ENCODE data around the gene LEMD1. TPM values are rescaled to one million over a fixed set of nuclear protein-coding genes. Genes with fewer than 3 reads are reported as not detected.
A peak's percentile ranks its signal among the peaks of the same experiment; 100 is the strongest.
"Not testable (repeated sequence)": the region's sequence is repeated elsewhere in the genome, so short reads cannot be mapped to it uniquely, and the experiment has no call there.

Gene LEMD1
- total RNA-seq, 1 experiment from 2014 or later: 1.5 TPM

GRCh38 chr1:205391386-205391785, 30.5 kb downstream of the LEMD1 start:
- H3K27me3 ChIP-seq: peaks cover 10% of the 10 kb centered on the region
- no peak overlapping the region for H3K4me3 ChIP-seq
- no peak for DNase-seq
- H3K9me3 ChIP-seq (replicated peaks): no peaks in the 10 kb centered on the region
- H3K36me3 ChIP-seq: no peaks in the 10 kb centered on the region
- no peak overlapping the region for H3K27ac ChIP-seq
- H3K4me1 ChIP-seq: peaks cover 5% of the 10 kb centered on the region; the same call in 1 of the 2 replicates

- Histone ChIP-seq H3K27ac (no peak overlapping the region), H3K4me3 (no peak overlapping the region), H3K36me3 (no peaks in the 10 kb centered on the region), H3K4me1 (peaks cover 5% of the 10 kb centered on the region; the same call in 1 of the 2 replicates), H3K9me3 (replicated peaks) (no peaks in the 10 kb centered on the region), H3K27me3 (peaks cover 10% of the 10 kb centered on the region)
- DNase-seq: no peak
These were observed 34.0 kb downstream of the LEMD1 start for GRCh38 chr1:205387845-205388244.

GRCh38 chr1:205382990-205383389, 38.9 kb downstream of the LEMD1 start:
- DNase-seq: not testable (repeated sequence)

GRCh38 chr1:205382561-205382960, 39.3 kb downstream of the LEMD1 start:
- Histone ChIP-seq H3K27ac (no peak overlapping the region), H3K27me3 (peaks cover 22% of the 10 kb centered on the region), H3K9me3 (replicated peaks) (no peaks in the 10 kb centered on the region), H3K4me1 (no peaks in the 10 kb centered on the region), H3K36me3 (no peaks in the 10 kb centered on the region), H3K4me3 (no peak overlapping the region)
- no peak for DNase-seq

More at GRCh38 chr1:205382990-205383389, 38.9 kb downstream of the LEMD1 start:
- not testable (repeated sequence) for H3K4me1 ChIP-seq; H3K27ac ChIP-seq; H3K9me3 ChIP-seq (replicated peaks); H3K4me3 ChIP-seq; H3K36me3 ChIP-seq
- peaks cover 22% of the 10 kb centered on the region for H3K27me3 ChIP-seq

GRCh38 chr1:205381305-205381704, 40.6 kb downstream of the LEMD1 start:
- H3K9me3 ChIP-seq (replicated peaks): no peaks in the 10 kb centered on the region
- no peak overlapping the region for H3K4me3 ChIP-seq

GRCh38 chr1:205380882-205381281, 41.0 kb downstream of the LEMD1 start:
- DNase-seq: no peak
- no peaks in the 10 kb centered on the region for H3K36me3 ChIP-seq
- H3K27ac ChIP-seq: no peak overlapping the region
- H3K27me3 ChIP-seq: peaks cover 17% of the 10 kb centered on the region
- no peaks in the 10 kb centered on the region for H3K9me3 ChIP-seq (replicated peaks)
- peaks cover 11% of the 10 kb centered on the region for H3K4me1 ChIP-seq
- H3K4me3 ChIP-seq: no peak overlapping the region

More at GRCh38 chr1:205381305-205381704, 40.6 kb downstream of the LEMD1 start:
- no peaks in the 10 kb centered on the region for H3K36me3 ChIP-seq
- no peak for DNase-seq
- H3K27me3 ChIP-seq: peaks cover 17% of the 10 kb centered on the region
- peaks cover 6% of the 10 kb centered on the region; the same call in 1 of the 2 replicates for H3K4me1 ChIP-seq
- H3K27ac ChIP-seq: no peak overlapping the region

- Histone ChIP-seq H3K4me1 (peaks cover 25% of the 10 kb centered on the region), H3K36me3 (no peaks in the 10 kb centered on the region), H3K27me3 (peaks cover 18% of the 10 kb centered on the region), H3K27ac (no peak overlapping the region), H3K4me3 (no peak overlapping the region), H3K9me3 (replicated peaks) (no peaks in the 10 kb centered on the region)
- peak; percentile 68 to 76 for DNase-seq
These were observed 42.8 kb downstream of the LEMD1 start for GRCh38 chr1:205379056-205379455.

- H3K27ac ChIP-seq: no peak overlapping the region
- no peaks in the 10 kb centered on the region for H3K36me3 ChIP-seq
- H3K9me3 ChIP-seq (replicated peaks): no peaks in the 10 kb centered on the region
- DNase-seq: no peak
- H3K4me3 ChIP-seq: no peak overlapping the region
- peaks cover 28% of the 10 kb centered on the region for H3K4me1 ChIP-seq
- peaks cover 19% of the 10 kb centered on the region for H3K27me3 ChIP-seq
These were observed 44.5 kb downstream of the LEMD1 start for GRCh38 chr1:205377355-205377754.

GRCh38 chr1:205376739-205377138, 45.1 kb downstream of the LEMD1 start:
- H3K27ac ChIP-seq: no peak overlapping the region
- H3K4me1 ChIP-seq: peaks cover 28% of the 10 kb centered on the region
- H3K36me3 ChIP-seq: no peaks in the 10 kb centered on the region
- DNase-seq: no peak
- H3K4me3 ChIP-seq: no peak overlapping the region
- peaks cover 19% of the 10 kb centered on the region for H3K27me3 ChIP-seq
- H3K9me3 ChIP-seq (replicated peaks): no peaks in the 10 kb centered on the region

- peaks cover 26% of the 10 kb centered on the region for H3K27me3 ChIP-seq
- peak overlapping the region; percentile 3; the same call in 1 of the 2 replicates for H3K4me3 ChIP-seq
- H3K36me3 ChIP-seq: no peaks in the 10 kb centered on the region
- H3K4me1 ChIP-seq: peaks cover 28% of the 10 kb centered on the region
- H3K27ac ChIP-seq: no peak overlapping the region
- DNase-seq: peak; percentile 64 to 83
- H3K9me3 ChIP-seq (replicated peaks): no peaks in the 10 kb centered on the region
These were observed 45.9 kb downstream of the LEMD1 start for GRCh38 chr1:205375835-205376545.

- no peaks in the 10 kb centered on the region for H3K36me3 ChIP-seq
- no peak overlapping the region for H3K4me3 ChIP-seq
- H3K4me1 ChIP-seq: peaks cover 28% of the 10 kb centered on the region
- DNase-seq: no peak
- no peak overlapping the region for H3K27ac ChIP-seq
- H3K9me3 ChIP-seq (replicated peaks): no peaks in the 10 kb centered on the region
- H3K27me3 ChIP-seq: peaks cover 22% of the 10 kb centered on the region; the same call in 1 of the 2 replicates
These were observed 47.4 kb downstream of the LEMD1 start for GRCh38 chr1:205374210-205375078.

GRCh38 chr1:205373798-205374175, 48.1 kb downstream of the LEMD1 start:
- Histone ChIP-seq H3K4me1 (peaks cover 28% of the 10 kb centered on the region), H3K4me3 (no peak overlapping the region), H3K27ac (no peak overlapping the region), H3K36me3 (no peaks in the 10 kb centered on the region), H3K9me3 (replicated peaks) (no peaks in the 10 kb centered on the region), H3K27me3 (peaks cover 18% of the 10 kb centered on the region)
- no peak for DNase-seq

- peaks cover 28% of the 10 kb centered on the region for H3K4me1 ChIP-seq
- no peak overlapping the region for H3K27ac ChIP-seq
- H3K9me3 ChIP-seq (replicated peaks): no peaks in the 10 kb centered on the region
- peaks cover 12% of the 10 kb centered on the region for H3K27me3 ChIP-seq
- no peak overlapping the region for H3K4me3 ChIP-seq
- DNase-seq: no peak
- H3K36me3 ChIP-seq: no peaks in the 10 kb centered on the region
These were observed 48.6 kb downstream of the LEMD1 start for GRCh38 chr1:205373022-205373797.

- peaks cover 9% of the 10 kb centered on the region; the same call in 1 of the 2 replicates for H3K27me3 ChIP-seq
- H3K4me3 ChIP-seq: no peak overlapping the region
- DNase-seq: no peak
- peaks cover 28% of the 10 kb centered on the region for H3K4me1 ChIP-seq
- no peaks in the 10 kb centered on the region for H3K9me3 ChIP-seq (replicated peaks)
- H3K36me3 ChIP-seq: no peaks in the 10 kb centered on the region
- no peak overlapping the region for H3K27ac ChIP-seq
These were observed 49.8 kb downstream of the LEMD1 start for GRCh38 chr1:205371871-205372660.

All from SJCRH30 (cell line).